Ecto neural progenitor cell (in vitro differentiated cells): Measurements from ENCODE around the gene WDR7.
"Not testable (repeated sequence)": the region's sequence is repeated elsewhere in the genome, so short reads cannot be mapped to it uniquely, and the experiment has no call there.

Experiments used
- DNase-seq: peaks from one replicate; pipeline ENCODE4 v3.0.0-alpha.2; 2018; ENCODE audit warnings: low spot score

WDR7 gene

DNA sequence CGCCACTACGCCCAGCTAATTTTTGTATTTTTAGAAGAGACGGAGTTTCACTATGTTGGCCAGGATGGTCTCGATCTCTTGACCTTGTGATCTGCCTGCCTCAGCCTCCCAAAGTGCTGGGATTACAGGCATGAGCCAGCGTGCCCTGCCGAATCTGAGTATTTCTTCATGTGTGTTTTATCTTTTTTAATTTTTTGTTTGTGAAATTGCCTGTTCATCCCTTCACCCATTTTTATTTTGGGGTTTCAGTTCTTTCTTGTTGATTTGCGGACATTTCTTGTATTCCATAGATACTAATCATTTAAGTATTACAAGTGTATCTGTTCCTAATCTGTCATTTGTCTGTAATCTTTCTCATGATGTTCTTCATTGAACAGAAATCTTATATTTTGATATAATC is 3.1 kb downstream of the WDR7 start:
- DNase-seq: not testable (repeated sequence)

DNA sequence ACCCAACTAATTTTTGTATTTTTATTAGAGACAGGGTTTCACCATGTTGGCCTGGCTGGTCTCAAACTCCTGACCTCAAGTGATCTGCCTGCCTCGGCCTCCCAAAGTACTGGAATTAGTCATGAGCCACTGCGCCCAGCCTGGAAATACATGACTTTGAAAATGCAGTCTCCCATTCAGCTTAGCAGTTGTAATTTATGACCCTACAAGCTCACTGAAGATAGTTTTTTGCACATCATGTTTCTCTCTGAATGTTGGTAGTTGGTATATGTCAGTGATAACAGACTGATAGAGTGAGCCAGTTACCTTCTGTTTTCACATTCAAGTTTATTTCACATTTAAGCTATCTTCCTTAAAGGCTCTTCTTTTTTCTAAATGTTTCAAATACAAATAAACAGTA is 7.1 kb downstream of the WDR7 start:
- no peak for DNase-seq

DNA sequence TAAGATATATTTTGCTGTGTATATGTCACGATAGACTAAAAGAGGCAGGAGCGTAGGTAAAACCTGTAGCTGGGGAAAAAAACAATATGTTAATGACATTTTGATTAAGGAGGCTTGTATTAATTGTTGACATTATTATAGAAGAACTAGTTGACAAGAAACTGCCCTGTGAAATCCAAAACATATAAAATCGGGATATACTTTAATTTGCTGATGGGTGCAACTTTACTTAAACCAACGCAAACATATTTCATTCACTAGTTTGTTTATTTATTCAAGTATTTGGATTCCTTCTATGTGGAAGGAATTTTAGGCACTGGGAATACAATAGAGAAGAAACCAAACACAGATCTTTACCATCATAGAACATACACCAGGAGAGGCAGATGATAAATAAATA is 8.0 kb downstream of the WDR7 start:
- DNase-seq: no peak

DNA sequence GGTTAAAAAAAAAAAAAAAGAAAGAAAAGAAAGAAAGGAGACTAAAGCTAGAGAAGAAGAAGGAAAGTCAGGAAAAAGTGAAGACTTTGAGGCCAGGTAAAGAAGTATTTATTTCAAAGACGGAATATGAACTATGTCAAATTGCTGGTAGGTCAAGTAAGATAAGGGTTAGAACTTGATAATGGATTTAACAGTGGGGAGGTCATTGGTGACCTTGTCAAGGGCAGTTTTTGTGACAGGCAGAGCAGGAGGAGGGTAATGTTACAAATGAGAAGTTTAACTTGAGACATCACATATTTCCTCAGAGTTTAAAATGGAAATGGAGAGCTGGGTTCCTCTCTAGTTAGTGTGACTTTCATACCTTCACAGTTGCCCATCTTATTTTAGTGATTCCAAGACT is 9.5 kb downstream of the WDR7 start:
- DNase-seq: no peak

DNA sequence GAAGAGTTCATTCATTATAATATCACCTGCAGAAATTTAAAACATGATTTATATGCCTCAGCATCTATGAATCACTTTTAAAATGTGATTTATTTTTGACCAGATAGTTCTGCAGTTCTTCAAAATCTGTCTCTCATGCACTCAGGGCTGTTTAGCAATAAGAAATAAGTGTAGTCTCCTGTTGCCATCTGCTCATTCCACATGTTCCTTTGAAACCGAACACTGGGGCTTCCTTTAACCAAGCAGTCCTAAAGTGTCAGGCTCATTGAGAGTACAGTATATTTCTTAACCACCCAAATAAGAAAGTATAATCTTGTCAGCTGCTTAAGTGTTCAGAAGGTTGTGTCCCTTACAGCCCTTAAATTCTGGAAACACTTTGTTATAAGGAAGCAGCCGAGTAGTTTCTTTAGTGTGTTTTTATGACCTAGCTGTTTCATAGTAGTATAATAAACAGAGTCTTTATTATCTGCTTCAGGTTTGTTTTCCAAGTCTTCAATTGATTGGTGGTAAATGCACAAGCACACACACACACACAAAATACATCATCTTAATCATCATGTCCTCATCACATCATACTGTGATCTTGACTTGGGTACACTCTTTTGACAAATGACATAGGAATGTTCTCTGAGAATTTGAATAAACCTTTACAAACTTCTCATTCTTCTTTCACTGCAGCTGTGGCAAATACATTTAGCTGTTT is 10.4 kb downstream of the WDR7 start:
- no peak for DNase-seq

DNA sequence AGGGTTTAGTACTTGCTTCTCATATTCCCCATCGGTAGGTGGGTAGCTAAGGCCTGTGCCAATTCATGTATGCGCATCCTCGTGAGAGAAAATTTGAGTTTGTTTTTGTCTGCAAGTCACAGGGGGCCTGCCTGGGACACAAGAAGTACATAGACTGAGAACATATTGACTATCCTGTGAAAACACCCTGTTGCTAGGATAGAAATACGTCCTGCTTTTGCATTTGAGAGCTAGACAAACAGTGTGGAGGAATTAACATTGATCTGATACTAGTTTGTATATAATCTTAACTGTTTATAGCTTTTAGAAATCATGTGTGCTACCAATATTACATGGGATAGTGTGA is 10.9 kb downstream of the WDR7 start:
- no peak for DNase-seq

DNA sequence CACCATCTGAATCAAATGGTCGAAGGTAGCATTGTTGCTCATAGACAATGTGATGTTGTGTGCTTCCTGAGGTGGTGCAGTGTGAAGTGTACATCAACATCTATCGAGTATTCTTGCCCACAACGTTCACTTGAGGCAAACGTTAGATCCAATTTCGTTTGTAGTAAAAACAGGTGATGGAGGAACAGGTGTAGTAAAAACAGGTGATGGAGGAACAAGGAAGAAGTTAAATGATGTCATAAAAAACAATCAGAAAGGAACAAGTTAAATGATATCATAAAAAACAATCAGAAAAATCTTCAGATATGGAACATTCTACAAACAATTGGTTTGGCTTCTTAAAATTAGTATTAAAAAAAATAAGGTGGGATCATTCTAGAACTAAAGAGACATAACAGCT is 11.3 kb downstream of the WDR7 start:
- no peak for DNase-seq

DNA sequence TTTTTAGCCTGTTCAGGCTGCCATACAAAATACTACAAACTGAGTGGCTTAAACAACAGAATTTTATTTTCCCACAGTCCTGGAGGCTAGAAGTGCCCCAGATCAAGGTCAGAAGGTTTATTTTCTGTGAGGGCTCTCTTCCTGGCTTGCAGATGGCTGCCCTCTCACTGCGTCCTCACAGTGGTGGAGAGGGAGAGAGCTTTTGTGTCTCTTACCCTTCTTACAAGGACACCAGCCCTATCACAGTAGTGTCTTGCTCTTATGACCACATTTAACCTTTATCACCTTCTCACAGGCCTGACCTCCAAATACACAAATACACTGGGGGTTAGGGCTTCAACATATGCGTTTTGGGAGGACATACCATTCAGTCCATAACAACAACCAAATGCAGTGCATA is 11.7 kb downstream of the WDR7 start:
- DNase-seq: no peak

DNA sequence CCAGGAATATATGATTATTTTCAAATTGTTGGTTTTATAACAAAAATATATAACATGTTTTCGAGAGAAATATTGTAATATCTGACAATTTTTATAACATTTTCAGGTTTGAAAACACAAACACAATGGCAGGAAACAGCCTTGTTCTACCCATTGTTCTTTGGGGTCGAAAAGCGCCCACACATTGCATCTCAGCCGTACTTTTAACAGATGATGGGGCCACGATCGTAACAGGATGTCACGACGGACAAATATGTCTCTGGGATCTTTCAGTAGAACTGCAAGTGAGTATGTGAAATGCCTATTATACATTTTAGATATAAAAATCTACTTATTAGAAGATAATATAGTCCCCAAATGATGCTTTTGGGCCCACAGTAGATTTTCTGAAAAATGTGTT is 21.2 kb downstream of the WDR7 start:
- DNase-seq: no peak

DNA sequence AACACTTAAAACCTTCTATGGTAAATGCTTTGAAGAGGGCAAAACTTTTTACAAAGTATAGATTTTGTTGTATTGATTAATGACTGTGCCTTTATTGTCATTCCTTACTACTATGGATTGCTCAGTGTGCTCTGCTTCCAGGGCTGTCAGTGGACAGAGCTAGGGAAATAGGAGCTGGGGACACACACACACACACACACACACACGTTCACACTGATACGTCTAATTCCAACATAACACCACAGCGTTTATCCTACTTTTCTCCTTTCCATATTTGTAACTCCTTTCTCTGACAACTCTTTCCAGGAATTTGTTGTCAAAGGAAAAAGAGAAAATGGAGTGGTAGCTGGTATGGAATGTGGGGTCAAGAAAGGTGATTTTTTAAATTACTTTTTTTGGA is 21.8 kb downstream of the WDR7 start:
- DNase-seq: no peak

DNA sequence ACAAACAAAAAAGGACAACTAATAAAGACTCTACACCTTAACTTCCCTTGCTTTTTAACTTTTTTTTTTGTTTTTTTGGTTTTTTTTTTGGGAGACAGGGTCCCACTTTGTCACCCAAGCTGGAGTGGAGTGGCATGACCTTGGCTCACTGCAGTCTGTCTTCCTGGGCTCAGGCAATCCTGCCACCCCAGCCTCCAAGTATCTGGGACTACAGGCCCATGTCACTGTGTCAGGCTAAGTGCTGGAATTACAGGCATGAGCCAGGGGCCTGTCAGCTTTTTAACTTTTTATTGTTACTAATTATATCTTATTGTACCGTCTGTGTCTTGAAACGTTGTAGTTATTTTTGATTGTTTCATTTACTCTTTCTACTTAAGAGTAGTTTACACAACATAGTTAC is 25.5 kb downstream of the WDR7 start:
- no peak for DNase-seq

DNA sequence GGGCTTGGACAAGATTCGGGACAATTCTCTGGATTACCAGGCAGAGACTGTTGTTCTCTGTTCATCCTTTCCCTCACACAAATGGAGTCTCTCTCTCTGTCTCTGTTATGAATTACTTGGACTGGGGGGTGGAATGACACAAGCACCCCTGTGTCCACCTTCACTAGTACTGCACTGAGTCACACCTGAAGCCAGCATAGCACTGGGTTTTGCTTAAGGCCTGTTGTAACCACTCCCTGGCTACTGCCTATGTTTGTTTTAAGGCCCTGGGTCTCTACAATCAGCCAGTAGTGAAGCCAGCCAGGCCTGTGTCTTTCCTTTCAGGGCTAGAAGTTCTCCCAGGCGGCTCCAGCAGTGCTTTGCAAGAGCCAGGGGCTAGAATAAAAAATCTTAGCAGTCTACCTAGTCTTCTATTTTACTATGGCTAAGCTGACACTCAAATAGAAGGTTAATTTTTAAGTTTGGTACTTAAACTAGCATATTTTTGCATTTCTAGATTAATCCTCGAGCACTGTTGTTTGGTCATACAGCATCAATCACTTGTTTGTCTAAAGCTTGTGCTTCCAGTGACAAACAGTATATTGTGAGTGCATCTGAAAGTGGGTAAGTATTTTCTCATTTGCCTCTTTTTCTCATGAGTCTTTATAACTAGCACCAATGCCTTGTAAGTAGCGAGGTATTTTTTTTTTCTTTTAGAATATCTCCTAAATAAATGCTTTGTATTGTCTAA is 27.8 kb downstream of the WDR7 start:
- no peak for DNase-seq

DNA sequence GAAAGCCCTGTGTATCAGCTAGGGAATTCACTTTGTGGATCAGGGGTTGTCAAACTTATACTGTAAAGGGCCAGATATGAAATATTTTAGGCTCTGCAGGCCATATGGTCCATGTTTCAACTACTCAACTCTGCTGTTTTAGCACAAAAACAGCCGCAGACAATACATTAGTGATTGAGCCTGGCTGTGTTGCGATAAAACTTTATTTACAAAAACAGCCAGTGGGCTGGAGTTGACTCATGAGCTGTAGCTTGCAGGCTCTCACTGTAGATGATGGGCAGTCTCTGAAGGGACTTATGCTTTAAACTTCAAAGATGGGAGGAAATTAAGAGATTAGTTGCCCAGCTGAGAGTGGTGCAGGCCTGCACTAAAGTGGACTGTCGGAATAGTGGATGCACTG is 33.1 kb downstream of the WDR7 start:
- no peak for DNase-seq

DNA sequence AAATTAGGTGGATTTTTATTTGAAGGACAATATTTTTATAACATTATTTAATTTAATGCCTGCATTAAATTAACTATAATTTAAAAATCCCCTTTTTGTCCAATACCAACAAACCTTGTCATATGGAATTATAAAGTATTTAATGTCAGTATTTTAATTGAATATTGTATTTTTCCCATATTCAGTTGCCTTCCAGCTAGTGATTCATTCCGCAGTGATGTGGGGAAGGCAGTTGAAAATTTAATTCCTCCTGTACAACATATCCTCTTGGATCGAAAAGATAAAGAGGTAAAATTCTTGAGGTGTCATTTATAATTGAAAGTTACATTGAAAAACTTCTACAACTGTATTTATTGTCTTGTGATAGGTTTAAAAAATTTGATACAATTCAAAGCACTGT is 40.4 kb downstream of the WDR7 start:
- no peak for DNase-seq

DNA sequence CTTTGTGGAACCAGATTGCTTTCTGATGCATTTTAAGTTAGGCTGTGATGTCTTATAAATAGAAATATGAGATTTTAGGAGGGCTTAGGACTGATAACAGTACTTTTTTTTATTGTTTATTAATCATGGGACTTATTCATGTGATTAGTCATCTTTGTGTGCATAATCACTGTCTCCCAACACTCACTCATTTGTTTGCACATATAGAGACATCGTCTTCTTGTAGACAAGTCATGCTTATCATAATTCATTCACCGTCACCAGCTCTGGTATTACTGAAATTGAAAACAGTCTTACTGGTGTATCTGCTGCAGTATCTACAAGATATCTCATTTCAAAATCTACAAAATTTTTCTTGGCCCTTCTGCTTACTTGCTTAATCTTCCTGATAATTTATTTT is 45.8 kb downstream of the WDR7 start:
- no peak for DNase-seq

DNA sequence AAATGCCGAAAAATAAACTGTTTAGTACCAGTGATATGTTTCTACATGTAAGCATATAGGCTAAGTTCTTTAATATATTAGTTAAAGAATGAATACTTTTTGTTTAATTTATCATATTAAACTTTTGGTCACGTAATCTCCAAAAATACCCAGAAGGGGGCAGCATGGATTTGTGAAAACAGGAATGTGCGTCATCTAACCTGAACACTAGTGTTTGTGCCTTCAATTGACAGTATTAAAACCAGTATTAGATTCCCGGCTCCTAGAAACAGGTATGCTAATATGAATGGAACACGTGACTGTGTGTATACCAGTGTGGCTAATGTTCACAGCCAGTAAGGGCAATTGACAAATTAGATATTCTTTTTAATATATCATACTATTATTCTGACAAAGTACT is 51.8 kb downstream of the WDR7 start:
- DNase-seq: no peak

DNA sequence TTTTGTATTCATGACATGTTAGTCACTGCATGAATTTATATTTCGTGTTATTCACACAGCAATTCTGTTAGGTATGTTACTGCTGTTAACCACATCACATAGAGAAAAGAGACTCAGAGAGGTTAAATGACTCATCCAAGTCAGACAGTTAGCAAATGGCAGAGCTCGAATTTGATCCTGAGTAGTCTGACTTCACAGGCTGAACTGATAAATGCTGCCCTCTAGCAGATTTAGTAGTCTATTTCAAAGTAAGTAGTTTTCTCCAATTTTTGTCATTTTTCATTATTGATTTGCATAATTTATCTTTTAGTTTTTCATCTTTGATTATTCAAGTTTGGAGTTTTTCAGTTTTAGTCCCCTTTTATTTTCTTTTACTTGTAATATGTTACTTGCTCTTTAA is 58.3 kb downstream of the WDR7 start:
- no peak for DNase-seq

DNA sequence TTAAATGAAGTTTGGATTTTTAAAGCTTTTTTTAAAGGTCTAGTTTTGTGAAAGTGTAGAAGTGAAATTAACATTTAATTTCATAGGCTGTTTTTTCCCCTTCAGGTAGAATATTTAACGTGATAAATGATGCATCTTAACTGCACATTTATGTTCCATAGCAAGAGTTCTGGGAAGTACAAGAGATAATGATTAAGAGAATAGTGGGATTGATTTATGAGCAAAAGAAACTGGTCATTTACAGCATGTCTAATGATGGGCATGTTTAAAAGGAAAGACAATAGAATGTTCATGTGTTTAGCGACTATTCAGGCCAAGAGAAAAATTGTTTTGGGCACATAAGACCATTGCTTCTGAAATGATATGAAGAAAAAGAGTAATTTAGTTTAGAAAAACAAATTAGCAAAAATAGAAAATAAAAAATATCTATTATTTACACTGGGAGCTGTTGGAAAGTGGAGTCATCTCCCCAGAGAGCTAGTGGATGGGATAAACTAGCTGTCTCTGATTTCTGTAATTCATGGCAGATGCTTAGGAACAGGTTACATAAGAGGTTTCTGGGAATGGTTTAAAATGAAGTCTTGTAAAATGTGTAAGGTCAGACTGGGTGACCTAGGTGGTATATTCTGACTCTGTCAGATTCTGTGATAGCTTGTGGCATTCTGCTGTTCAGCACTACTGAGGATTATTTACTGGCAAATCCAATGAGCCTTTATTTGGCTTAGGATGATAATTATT is 60.7 kb downstream of the WDR7 start:
- no peak for DNase-seq

DNA sequence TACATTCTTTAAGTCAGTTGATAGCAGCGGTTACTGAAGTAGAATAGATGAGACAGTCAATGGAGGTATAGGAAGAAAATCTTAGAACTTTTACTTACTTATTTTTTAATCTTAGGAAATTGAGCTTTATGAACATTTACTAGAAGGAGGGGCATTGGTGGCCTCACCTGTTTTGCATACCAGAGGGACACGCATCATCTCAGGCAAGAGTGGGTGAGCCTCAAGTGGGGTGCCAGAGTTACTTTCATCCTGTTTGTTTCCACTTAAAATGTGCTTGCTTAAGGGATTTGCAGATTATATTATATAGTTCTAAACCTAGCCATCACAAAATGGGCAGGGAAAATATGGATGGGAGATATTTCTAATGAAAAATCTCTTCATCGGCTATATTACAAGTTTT is 61.6 kb downstream of the WDR7 start:
- DNase-seq: no peak

DNA sequence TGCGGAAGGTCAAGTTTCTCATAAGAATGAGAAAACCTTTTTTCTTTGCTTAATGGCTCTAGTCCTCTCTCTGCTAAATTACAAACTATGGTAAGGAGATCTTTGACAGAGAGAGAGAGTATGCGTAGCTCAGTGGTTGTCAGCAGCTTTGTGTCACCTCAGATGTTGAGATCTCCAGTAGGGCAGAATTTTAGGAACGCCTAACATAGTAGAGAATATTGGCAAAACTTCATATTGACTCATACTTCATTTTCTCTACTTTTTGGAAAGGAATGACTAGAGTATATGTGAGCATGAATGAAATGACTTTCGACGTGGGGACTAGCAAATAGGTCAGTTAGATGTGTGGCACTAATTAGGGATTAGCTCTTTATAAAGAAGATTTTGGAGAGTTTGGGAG is 64.0 kb downstream of the WDR7 start:
- no peak for DNase-seq

DNA sequence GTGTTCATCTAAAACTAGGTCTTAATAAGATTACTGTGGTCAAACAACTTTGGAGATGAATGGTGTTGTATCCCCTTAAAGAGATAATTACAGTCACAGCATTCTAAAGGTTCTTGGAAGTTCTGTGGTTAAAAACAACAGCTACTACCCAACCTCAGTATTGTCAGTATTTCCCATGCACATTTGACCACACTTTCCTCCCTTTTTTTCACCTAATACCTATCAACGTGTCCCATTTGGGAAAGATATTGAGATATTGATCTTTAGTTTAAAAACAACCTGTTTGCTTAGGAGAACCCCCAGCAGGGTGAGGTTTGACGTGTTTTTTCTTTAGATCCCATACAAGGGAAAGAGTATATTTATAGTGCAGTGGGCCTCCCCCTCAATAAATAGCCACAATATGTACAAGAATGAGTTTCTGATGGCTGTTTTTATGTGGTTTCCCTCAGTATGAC is 65.6 kb downstream of the WDR7 start:
- no peak for DNase-seq

DNA sequence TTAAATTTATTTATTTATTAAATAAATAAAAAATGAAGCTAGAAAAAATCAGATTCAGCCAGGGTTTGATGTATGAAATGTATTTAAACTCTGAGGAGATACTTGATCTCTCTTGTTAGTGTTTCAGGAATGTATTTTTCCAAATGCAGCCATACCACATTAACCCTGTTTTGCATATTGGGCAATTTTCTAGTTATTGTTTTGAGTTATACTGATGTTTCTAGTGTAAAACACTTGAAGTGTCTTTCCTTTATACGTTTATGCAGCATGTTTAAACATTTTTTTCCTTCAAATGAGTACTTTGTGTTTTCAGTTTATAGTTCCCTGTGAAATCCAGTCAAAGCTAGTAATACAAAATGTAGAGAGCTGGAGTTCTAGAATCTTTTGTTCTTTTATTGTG is 69.9 kb downstream of the WDR7 start:
- no peak for DNase-seq

DNA sequence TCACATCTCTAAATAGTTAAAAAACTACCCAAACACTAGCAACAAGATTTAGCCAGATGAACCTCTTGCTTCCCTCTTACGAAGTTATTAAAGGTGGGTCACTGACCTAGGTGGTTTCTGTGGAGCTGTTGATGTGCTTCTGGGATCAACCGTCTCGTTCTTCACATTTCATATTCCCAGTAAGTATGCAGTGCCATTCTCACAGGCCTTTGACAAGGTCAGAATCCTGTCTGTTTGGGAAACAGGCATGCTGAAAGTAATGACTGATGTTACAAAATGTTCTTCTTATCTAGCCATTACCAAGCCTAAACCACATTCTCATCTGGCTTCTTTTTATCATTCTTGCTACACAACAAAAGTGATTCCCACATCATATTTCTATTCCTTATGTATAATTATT is 70.3 kb downstream of the WDR7 start:
- DNase-seq: no peak
